Activated CD4-positive, alpha-beta T cell treated with anti-CD3 and anti-CD28 coated beads, Interleukin-10, Interleukin-2, amounts not matched to agents 100 ng/mL and 50 ng/mL, durations not matched to agents 16 hours and 8 hours (primary cell): ENCODE measurements around the gene KRTAP10-2.

Source experiments
- DNase-seq: peaks from one replicate; pipeline ENCODE4 v3.0.0-alpha.2; 2020

The KRTAP10-2 gene

DNA sequence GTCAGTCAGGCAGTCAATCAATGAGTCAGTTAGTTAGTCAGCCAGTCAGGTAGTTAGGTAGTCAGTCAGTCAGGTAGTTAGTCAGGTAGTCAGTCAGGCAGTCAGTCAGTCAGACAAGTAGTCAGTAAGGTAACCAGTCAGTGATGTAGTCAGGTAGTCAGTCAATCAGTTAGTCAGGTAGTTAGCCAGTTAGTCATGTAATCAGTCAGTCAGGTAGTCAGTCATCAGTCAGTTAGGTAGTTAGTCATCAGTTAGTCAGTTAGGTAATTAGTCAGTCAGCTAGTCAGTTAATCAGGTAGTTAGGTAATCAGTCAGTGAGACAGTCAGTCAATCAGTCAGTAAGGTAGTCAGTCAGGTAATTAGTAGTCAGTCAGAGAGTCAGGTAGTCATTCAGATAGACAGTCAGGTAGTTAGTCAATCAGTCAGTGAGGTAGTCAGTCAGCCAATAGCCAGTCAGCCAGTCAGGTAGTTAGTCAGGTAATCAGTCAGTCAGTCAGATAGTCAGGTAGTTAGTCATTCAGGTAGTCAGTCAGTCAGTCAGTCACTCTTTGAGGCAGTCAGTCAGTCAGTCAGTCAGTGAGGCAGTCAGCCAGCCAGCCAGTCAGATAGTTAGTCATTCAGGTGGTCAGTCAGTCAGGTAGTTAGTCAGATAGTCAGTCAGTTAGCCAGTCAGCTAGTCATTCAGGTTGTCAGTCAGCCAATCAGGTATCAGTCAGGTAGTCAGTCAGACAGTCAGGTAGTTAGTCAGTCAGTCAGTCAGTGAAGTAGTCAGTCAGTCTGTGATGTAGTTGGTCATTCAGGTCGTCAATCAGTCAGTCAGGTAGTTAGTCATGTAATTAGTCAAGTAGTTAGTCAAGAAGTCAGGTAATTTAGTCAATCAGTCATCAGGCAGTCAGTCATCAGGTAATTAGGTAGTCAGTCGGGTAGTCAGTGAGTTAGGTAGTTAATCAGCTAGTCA is 26.6 kb downstream of the KRTAP10-2 start:
- DNase-seq: no peak

DNA sequence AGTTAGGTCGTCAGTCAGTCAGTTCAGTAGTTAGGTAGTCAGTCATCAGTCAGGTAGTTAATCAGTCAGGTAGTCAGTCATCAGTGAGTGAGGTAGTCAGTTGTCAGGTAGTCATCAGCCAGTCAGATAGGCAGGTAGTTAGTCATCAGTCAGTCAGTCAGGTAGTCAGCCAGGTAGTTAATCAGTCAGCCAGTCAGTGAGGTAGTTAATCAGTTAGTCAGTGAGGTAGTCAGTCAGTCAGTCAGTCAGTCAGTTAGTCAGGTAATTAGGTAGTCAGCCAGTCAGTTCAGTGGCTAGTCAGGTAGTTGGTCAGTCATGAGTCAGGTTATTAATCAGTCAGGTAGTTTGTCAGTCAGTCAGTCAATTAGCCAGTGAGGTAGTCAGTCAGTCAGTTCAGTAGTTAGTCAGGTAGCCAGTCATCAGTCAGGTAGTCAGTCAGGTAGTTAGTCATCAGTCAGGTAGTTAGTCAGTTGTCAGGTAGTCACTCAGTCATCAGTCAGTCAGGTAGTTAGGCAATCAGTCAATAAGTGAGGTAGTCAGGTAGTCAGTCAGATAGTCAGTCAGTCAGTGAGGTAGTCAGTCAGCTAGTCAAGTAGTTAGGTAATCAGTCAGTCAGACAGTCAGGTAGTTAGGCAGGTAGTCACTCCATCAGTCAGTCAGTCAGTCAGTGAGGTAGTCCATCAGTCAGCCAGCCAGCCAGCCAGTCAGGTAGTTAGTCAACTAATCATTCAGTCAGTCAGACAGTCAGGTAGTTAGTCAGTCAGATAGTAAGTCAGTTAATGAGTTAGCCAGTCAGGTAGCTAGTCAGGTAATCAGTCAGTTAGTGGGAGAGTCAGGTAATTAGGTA is 27.5 kb downstream of the KRTAP10-2 start:
- no peak for DNase-seq

DNA sequence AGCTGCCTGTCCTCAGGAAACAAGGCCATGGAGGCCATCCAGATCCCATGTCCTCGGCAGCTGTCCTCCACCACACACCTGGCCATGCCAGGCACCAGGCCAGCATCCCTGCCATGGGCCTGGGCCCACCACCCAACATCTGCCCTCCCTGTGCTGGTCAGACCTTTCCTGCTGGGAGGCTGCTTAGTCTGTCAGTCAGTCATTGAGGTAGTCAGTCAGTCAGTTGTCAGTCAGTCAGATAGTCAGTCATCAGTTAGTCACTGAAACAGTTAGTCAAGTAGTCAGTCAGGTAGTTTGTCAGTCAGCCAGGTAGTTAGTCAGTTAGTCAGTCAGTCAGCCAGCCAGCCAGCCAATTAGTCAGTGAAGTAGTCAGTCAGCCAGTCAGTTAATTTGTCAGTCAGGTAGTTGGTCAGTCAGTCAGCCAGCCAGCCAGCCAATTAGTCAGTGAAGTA is 28.5 kb downstream of the KRTAP10-2 start:
- DNase-seq: no peak

DNA sequence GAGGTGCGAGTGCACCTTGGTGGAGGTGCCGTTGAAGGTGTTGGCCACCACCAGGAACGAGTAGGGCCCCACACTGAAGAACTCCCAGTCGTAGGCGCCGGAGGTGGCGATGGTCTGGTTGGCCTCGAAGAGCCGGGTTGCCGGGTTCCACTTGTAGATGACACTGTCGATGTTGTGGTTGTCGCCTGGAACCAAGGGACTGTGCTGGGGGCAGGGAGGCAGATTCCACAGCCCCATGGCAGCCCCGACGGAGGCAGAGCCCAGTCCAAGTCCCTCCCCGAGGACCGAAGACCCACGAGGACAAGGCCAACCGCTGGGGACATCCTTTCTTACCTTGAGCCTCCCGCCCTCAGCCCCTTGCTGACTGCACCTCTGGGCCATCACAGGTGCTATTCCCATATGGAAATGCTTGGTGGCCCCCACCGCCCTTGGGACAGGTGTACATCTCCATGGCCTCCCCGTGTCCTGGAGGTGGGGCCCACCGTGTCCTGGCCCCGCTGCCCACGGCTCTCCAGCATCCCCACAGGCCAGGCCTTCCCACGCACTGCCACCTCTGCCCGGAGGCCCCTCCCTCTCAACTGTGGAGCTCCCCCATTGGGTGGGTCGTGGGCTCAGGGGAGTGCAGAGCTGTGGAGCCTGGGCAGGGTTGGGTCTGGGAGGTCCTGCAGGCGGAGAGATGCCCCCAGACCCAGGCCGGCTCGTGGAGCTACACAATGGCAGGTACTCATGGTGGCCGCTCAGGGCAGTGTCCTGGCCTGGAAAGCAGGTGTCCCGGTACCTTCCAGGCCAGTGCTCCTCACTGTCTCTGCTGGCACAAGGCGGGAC is 29.2 kb downstream of the KRTAP10-2 start:
- DNase-seq: no peak

DNA sequence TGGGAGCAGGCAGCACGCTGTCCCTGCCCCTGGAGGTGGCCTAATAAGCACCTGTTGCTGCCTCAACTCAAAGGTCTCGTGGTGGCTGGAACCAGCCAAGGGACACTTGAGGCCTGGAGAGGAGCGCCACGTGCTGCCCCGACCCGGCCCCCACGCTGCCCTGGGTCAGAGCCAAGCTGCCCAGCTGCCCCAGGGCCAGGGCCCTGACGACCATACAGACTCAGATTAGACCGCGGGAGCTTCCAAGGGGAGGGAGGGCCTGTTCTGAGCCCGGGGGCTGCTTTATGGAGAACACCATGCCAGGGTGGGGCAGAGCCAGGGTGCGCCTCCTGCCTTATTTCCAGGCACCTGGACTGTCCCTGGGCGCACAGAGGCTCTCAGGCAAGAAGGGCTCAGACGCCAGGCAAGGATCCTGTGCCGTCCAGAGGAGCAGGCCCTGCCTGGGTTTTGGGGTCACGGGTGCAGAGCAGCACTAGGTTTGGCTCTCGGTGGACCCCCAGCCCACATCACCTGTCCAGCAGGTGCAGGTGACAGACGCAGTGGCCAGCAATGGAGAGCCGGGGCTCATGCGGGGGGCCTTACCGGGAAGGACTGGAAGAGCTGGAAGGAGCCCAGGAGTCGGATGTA is 29.9 kb downstream of the KRTAP10-2 start:
- DNase-seq: no peak

DNA sequence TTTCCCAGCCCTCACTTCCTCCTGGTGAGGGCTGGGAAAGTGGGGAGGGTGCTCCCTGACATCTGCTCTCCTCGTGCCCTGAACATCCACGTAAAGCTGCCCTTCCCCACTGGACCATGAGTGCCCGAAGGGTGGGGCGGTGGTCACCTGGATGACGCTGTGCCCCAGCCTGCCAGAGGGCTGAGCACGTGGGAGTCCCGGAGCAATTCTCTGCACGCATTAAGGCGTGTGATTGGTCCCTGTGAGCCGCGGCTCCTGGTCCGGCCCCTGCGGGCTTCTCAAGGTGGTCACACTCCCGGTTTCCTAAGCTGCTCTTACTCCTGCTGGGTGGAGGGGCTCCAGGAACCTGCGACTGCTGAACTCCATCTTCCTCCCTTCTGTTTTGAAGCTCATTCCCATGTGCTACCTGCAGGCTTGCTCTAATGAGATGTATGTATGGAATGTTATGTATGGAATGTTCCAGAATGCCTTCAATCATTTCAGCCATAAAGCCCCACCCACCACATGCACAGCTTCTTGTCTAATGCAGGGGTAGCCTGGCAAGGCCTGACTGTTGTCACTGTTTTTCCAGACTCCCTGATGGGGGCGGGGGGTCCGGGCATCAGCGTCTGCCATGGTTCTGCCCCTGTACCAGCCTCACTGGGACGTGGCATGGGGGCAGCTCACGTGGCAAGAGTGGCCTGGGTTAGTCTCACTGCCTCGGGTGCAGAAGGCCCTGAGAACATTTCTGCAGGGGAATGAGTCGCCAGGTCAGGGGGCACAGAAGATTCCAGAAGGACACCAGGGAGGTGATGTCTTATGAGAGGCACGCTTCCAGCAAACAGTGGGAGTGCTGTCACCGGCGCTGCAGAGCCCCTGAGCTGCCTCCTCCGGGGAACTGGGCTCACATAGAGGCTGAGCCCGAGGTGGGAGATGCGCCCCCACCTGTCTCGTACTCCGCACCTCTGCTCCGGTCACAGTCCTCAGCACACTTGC is 30.7 kb downstream of the KRTAP10-2 start:
- no peak for DNase-seq

DNA sequence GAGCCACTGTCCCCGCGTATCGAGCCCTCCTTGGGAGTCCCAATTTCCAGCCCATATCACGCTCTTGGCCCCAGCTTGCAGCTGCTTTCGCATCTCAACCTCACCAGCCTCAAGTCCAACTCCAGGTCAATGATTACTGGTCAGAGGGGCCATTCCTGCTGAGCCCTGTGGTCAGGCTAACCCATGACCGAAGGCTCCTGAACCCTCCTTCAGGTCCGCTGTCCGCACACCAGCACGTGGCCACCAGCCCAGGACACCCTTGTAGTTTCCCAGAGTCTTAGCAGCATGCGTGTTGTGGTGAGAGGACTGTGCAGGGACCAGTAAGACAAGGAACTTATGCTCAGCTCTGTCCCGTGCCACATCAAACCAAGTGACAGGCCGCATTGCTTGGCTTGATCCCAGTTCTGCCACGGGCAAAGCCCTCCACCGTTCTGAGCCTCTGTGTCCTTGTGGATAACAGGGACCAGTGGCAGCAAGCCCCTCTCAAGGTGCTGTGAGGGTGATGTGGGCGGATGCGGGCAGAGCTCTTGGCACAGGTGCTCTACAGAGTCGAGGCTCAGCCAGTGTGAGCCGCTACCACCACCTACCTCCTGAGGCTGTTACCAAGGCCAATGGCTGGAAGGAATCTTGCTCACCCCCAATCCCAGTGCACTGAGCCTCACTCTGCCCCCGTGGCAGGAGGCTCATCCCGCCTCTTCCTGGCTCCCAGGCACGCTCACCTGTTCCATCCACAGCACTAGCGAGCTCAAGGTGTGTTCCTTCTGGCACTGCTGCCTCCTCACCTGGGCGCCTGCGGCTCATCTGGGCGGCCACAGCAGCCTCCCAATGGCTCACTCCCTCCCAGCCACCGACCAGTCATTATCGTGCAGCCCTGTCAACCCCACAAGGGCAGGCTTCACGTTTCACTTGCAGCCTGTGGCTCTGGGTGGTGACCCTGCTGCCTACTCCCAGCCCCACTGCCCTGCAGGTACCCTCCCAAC is 31.7 kb downstream of the KRTAP10-2 start:
- DNase-seq: no peak

DNA sequence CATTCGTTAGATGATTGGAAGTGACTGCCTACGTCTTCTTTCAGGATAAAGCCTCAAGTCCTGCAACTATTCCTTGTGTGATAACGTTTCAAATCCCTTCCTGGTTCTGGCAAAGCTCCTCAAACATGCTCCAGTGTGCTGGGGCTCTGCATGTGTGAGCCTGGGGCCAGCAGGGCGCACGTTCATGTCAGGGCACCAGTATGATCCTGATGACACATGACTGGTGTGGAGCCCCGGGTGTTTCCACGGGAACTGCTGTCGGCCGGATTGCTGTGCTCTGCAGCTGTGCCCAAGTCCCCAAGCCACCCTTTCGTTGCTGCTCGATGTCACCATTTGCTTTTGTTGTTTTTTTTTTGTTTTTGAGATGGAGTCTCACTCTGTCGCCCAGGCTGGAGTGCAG is 32.6 kb downstream of the KRTAP10-2 start:
- no peak for DNase-seq

DNA sequence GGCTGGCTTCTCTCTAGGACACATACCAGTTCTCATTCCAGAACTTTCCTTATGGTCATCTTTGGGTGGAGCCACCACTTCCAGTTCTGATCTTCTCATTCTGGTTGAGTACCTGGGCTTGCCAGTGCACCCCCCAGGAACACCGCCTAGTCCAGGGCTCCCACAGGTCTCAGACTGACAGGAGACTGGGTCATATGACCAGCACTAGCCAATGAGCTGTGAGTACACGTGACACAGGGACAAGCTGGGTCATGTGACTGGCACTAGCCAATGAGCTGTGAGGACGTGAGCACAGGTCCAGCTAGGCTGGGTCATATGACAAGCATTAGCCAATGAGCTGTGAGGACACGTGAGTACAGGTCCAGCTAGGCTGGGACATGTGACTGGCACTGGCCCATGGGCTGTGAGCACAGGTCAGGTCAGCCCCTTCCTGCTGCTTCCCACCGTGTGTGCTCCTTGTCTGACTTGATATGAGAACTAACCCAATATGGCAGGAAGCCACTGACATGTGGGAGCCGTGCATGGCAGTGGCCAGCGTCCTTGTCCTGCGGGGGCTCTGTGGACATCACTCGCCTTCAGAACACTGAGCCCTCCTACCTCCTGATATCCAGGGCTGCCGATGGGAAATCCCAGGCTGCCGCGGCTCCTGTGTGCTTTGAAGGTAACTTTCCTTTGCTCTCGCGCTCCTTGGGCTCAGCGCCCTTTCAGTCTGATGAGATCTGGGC is 34.0 kb downstream of the KRTAP10-2 start:
- DNase-seq: peak; percentile 34

DNA sequence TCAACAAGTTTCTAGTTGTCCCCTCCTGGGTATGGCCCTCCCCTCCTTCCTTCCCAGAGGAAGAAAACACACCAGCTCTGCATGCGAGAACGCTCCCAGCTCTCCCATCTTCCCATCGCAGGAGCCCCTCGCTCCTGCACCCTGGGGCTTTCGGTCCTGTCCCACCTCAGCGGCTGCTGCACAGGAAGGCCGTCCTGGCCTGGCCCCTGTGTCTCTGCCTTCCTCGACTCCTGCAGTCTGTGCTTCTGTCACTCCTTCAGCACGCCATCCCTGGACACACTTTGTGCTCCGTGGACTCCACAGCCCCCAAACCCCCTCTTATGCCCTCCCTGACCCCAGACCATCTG is 34.5 kb downstream of the KRTAP10-2 start:
- DNase-seq: no peak

DNA sequence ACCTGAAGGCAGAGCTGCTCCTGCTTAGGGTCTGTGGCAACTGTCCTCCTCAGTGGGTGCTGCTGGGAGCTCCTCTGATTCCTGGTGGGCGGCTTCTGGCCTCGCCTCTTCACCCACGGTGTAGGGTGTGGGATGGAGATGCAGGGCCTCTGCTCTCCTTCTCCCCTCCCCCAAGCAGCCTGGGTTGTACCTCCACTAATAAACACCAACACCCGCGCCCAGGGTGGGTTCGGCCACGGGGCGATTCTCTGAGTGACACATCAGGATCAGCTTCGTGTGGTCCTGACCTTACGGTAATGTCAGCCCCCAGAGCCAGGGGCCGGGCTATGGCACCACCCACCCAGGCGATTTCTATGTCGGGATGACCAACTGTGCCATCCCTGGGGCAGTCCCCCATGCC is 35.0 kb downstream of the KRTAP10-2 start:
- DNase-seq: no peak

DNA sequence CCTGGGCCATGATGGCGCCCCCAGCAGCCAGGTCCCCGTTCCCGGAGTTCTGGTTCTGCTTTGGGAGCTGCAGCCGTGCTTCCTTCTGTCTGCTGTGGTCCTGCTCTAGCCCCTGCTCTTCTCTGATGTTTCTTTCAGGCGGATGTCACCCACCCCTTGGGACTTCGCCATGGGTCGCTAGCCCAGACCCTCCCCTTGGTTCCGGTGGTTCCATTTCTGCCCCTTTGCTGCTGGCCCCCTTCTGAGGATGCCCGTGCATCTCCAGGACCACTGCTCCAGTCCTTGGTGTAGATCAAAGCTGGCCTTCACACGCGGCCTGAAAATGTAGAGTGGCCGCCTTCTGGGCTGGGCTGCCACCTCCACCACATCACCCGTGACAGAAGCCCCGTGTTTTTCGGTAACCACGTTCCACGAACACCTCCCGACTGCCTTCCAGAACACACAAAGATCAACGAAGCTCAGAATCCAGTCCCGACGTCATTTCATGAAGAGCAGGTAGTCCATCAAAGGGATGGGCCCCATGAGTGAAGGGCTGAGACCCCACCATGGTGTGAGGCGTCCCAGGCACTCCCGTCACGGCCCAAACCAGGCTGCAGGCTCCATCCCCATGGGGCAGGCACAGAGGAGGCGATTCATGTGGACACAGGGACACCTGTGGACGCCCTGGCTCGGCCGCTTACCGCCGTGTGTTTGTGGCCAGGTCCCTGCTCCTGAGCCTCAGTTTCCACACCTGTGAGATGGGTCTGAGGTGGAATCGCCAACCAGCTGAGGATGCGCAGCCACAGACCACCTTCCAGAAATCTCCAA is 35.7 kb downstream of the KRTAP10-2 start:
- no peak for DNase-seq

DNA sequence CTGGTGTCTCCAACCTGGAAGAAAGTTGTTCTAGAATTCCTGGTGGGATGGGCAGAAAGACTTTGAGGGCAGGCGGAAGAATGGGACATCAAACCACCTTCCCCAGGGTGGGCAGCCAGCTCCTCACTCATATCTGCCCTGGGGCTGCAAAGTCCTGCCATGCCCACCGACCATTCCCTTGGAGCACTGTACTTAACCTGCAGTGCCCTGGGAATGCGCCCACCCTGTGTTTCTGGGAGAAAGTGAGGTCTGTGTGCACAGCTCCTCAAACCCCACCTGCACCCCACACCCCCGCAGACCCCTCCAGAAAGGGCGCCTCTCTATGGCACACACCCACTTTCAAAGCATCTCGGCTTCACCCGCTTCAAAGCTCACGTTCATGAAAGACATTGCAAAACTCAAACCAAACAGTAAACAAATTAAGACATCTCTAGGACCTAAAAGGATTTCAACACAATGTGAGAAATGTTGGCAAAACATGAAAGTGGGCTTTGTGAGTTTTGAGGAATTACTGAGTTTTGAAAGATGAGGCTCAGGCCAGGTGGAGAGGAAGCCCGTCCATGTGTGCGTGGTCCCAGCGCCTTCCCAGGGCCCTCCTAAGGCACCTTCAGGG is 36.5 kb downstream of the KRTAP10-2 start:
- DNase-seq: no peak

DNA sequence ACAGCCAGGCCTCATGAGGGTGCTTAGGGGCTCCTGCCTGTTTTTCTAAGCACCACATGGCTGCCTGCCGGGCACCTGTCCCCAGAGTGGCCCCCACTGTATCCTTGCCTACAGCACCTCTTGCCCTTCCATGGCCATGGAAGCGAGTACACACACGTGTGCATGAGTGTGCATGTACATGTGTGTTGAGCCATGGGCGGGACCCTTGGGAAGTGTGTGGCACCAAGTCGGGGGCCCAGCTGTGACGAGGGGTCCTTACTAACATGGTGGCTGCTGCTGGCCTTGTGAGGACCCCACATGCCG is 37.1 kb downstream of the KRTAP10-2 start:
- DNase-seq: no peak

DNA sequence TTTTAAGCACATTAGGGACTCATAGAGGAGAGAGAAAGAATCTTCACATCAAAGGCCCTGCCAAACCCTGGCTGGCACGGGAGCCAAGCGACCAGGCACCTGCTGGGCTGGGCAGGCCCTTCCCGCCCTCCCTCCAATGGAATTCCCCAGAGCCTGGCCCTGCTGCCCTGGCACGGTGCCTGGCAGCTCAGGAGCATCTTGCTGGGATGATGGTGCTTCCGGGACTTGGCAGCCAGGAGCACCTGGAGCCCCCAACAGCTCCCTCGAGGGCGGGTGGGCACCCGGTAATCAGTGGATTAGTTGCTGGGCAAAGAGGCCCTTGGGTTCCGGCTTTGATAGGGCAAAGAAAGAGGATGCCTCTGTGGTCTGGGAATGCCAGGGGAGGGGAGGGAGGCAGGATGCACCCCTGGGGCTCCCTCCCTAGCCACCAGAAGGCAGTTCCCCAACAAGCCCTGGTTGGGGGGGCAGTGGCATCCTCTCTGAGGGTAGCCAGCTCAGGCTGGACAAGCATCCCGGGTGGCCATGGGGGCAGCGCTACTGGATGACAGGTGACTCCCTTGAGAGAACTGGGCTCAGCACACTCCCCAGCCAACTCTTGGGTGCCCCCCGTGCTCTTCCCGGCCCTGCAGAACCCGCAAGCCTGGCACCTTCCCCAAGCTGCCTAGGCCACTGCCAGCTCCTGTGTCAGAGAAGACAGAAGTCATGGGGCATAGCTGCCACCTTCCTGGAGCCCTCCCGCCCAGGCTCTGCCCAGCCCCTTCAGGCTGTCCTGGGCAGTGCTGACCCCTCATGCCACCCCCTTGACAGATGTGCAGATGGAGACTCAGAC is 37.7 kb downstream of the KRTAP10-2 start:
- DNase-seq: no peak

DNA sequence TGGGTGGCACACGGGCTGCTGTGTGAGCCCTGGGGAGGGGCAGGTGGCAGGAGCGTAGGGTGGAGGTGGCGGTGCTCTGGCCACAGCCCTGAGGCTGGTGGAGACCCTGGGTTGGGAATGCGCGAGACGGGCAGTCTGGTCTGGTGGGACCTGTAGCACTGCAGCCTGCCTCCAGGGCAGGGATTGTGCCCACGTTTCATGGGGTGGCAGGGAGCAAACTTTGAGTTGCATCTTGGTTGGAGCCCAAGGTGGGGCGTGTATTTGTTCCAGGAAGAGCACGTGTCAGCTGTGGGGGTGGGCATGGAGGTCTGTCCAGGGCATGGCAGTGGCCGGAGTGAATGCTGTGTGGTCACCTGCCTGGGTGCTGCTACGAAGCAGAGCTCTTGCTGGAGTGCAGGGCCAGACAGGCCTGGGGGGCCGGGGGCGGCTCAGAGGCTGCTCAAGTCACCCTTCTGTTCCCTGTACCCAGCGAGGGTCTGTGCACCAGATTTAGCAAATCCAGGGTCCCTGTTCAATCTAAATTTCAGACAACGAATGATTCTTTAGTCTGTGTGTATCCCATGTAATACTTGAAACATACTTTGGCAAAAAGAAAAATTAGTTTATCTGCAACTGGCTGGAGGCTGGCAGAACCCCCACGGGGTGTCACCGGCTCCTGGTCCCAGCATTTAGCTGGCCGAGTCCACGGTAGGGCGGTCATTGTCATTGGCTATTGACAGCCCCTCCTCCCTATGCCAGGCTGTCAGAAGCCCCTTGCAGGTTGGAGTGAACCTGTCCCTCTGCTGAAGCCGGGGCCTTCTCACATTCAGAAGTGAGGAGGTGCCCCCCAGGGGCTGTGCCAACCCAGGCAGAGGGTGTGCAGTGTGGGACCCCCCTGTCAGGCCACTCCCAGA is 38.6 kb downstream of the KRTAP10-2 start:
- DNase-seq: no peak
